GM19043 (cell line): Measurements from ENCODE around the gene MACROD1.

ENCODE experiments used
- ATAC-seq: cut with Tn5 transposase; IDR thresholded peaks from one replicate; pipeline ENCODE4 v1.9.1; 2021; ENCODE audit warnings: low read depth; ENCODE audit not compliant: unreplicated experiment

The MACROD1 gene

GRCh38 chr11:64022125-64022784, 143.7 kb downstream of the MACROD1 start:
- ATAC-seq = no peak

- no peak for ATAC-seq
Observed at GRCh38 chr11:64021757-64022093, 144.2 kb downstream of the MACROD1 start.

GRCh38 chr11:64020976-64021756, 144.7 kb downstream of the MACROD1 start:
- no peak for ATAC-seq

- no peak for ATAC-seq
Observed at GRCh38 chr11:64019106-64020037, 146.5 kb downstream of the MACROD1 start.

- ATAC-seq = no peak
Observed at GRCh38 chr11:64018310-64018709, 147.6 kb downstream of the MACROD1 start.

GRCh38 chr11:64017945-64018224, 148.0 kb downstream of the MACROD1 start:
- no peak for ATAC-seq

- ATAC-seq = no peak
Observed at GRCh38 chr11:64015935-64016845, 149.7 kb downstream of the MACROD1 start.

- no peak for ATAC-seq
Observed at GRCh38 chr11:64015510-64015909, 150.4 kb downstream of the MACROD1 start.

GRCh38 chr11:64014356-64014755, 151.6 kb downstream of the MACROD1 start:
- ATAC-seq = no peak

- no peak for ATAC-seq
Observed at GRCh38 chr11:64013141-64013896, 152.6 kb downstream of the MACROD1 start.

GRCh38 chr11:64011371-64011770, 154.5 kb downstream of the MACROD1 start:
- ATAC-seq = no peak

- ATAC-seq = no peak
Observed at GRCh38 chr11:64010783-64011182, 155.1 kb downstream of the MACROD1 start.

GRCh38 chr11:64009710-64010109, 156.2 kb downstream of the MACROD1 start:
- ATAC-seq = no peak

- ATAC-seq = no peak
Observed at GRCh38 chr11:64008914-64009633, 156.8 kb downstream of the MACROD1 start.

- no peak for ATAC-seq
Observed at GRCh38 chr11:64008283-64008913, 157.5 kb downstream of the MACROD1 start.

GRCh38 chr11:64007629-64008282, 158.2 kb downstream of the MACROD1 start:
- no peak for ATAC-seq

GRCh38 chr11:64007160-64007628, 158.7 kb downstream of the MACROD1 start:
- no peak for ATAC-seq

GRCh38 chr11:64006398-64006797, 159.5 kb downstream of the MACROD1 start:
- no peak for ATAC-seq
